ENCODE data around the gene LRRC28. TPM values are rescaled to one million over a fixed set of nuclear protein-coding genes. Genes with fewer than 3 reads are reported as not detected.

LRRC28 gene
- total RNA-seq, 4 donors from 2014 or later = 56.5 to 82.7 (median 64.2) TPM

DNA sequence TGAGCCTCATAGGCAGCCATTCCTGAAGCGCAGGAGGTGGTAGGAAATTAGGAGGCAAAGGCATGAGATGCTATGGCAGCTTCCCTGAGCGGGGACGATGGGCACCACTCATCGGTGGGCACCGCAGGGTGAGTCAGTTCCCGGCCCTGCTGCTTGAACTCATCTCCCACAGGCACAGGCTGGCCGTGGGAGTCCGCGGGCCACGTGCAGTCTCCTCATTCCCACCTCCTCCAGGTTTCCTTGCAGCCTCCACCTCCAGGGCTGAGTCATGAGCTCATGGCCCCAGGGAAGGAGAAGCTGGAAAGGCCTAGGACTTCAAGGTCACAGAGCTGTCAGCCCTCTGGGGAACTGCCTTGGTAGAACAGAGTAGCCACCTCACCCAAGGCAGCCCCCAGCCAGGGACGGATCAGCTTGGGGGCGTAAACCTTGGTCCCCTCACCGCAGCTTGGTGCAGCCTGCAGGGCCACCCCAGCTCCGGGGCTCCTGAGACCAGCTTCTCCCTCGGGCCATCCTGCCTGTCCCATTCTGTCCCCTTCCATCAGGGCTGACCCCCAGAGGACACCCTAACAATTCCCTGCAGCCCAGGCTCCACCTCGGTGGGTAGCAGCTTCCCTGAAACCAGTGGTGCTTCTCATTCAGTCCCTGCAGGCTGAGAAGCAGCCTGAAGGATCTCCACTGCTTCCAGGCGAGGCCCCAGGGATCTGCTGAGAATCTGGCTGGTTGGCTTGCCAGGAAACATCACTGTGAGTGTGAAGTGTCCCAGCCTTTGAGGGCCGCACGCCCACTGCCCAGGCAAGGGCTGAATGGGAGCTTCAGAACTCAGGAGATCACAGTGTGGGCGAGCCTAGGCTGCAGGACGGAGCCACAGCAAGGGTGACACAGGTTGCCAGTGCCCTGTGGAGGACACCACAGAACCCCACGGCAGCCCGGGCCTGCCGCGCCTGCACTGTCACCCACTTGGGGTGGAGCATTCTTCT, 163.8 kb downstream of the LRRC28 start:
- TF ChIP-seq POLR2A (IDR thresholded peaks at IDR 0.05) = no peak
- TF ChIP-seq EP300 (IDR thresholded peaks at IDR 0.05; ENCODE audit: low read depth) = no peak
- TF ChIP-seq, protein P1, sequence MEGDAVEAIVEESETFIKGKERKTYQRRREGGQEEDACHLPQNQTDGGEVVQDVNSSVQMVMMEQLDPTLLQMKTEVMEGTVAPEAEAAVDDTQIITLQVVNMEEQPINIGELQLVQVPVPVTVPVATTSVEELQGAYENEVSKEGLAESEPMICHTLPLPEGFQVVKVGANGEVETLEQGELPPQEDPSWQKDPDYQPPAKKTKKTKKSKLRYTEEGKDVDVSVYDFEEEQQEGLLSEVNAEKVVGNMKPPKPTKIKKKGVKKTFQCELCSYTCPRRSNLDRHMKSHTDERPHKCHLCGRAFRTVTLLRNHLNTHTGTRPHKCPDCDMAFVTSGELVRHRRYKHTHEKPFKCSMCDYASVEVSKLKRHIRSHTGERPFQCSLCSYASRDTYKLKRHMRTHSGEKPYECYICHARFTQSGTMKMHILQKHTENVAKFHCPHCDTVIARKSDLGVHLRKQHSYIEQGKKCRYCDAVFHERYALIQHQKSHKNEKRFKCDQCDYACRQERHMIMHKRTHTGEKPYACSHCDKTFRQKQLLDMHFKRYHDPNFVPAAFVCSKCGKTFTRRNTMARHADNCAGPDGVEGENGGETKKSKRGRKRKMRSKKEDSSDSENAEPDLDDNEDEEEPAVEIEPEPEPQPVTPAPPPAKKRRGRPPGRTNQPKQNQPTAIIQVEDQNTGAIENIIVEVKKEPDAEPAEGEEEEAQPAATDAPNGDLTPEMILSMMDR (IDR thresholded peaks at IDR 0.05) = no peak
- no peak for TF ChIP-seq POLR2AphosphoS5 (IDR thresholded peaks at IDR 0.05)
- H3K27ac ChIP-seq = no peak overlapping the region
- WGBS, 2 donors (ENCODE audit: low coverage in 1 of 2) = 93 to 100% methylated on average over 3 to 22 of the region's 25 CpGs
- no peaks in the 10 kb centered on the region for H3K27me3 ChIP-seq
- H3K4me3 ChIP-seq = no peak overlapping the region
- H3K36me3 ChIP-seq = no peaks in the 10 kb centered on the region
- H3K9me3 ChIP-seq = no peaks in the 10 kb centered on the region
- H3K4me1 ChIP-seq = no peaks in the 10 kb centered on the region
- DNase-seq = no peak
- intact Hi-C loops (cut with DNase I; ENCODE audit: low total_unique reads) = no loop called here
- in situ Hi-C loops (cut with MboI; ENCODE audit: low pct_ligation_motif_present in 1 of 4, low pct_unique_long_range_greater_than_20kb in 1 of 4, low sequenced_read_pairs in 3 of 4) = loop anchor here in 1 of 4 donors (25.0 kb wide), 1 partner anchor 297 kb away; no protein-coding TSS in a partner anchor

- Histone ChIP-seq H3K27me3 (no peaks in the 10 kb centered on the region), H3K36me3 (no peaks in the 10 kb centered on the region), H3K9me3 (no peaks in the 10 kb centered on the region), H3K4me3 (no peak overlapping the region), H3K27ac (no peak overlapping the region), H3K4me1 (peaks cover 0 to 4% (median 0%) of the 10 kb centered on the region in 4 donors)
- 81 to 86% methylated on average over 6 to 19 of the region's 19 CpGs for WGBS, 2 donors (ENCODE audit: low coverage in 1 of 2)
- in situ Hi-C loops (cut with MboI; ENCODE audit: low pct_ligation_motif_present in 1 of 4, low pct_unique_long_range_greater_than_20kb in 1 of 4, low sequenced_read_pairs in 3 of 4) (loop anchor here in 1 of 4 donors (25.0 kb wide), 1 partner anchor 296 kb away; no protein-coding TSS in a partner anchor), intact Hi-C loops (cut with DNase I; ENCODE audit: low total_unique reads) (no loop called here)
- TF ChIP-seq, protein P1 (IDR thresholded peaks at IDR 0.05) = no peak
- TF ChIP-seq EP300 (IDR thresholded peaks at IDR 0.05; ENCODE audit: low read depth) = no peak
- TF ChIP-seq POLR2A (IDR thresholded peaks at IDR 0.05) = no peak
- no peak for TF ChIP-seq POLR2AphosphoS5 (IDR thresholded peaks at IDR 0.05)
- DNase-seq = no peak
These were observed 165.2 kb downstream of the LRRC28 start for GRCh38 chr15:99416191-99417188.

DNA sequence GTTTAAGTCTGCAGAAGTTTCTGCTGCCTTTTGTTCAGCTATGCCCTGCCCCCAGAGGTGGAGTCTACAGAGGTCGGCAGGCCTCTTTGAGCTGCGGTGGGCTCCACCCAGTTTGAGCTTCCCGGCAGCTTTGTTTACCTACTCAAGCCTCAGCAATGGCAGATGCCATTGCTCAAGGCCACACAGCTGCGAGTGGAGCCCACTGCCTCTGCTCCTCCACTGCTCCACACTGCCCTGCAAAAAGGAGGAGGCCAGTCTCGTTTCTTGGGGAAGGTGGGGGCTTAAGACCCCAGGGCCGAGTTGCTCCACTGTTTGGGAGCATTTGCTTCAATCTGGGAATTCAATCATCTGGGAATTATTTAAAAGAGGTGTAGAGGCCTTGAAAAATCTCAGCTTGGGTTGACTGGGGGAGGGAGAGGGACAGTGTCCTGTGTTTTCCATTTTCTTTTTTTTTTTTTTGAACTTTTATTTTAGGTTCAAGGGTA, 169.9 kb downstream of the LRRC28 start:
- in situ Hi-C loops (cut with MboI; ENCODE audit: low pct_ligation_motif_present in 1 of 4, low pct_unique_long_range_greater_than_20kb in 1 of 4, low sequenced_read_pairs in 3 of 4) (loop anchor here in 1 of 4 donors (25.0 kb wide), 1 partner anchor 291 kb away; no protein-coding TSS in a partner anchor), intact Hi-C loops (cut with DNase I; ENCODE audit: low total_unique reads) (no loop called here)
- no peak for DNase-seq
- no peaks in the 10 kb centered on the region for H3K9me3 ChIP-seq
- peaks cover 0 to 25% (median 10%) of the 10 kb centered on the region in 4 donors for H3K4me1 ChIP-seq
- WGBS, 2 donors (ENCODE audit: low coverage in 1 of 2) = 5% methylated on average over 6 of the region's 6 CpGs; no CpG with 5 or more reads in 1 of the 2 donors
- H3K27me3 ChIP-seq = no peaks in the 10 kb centered on the region
- no peak overlapping the region for H3K27ac ChIP-seq
- H3K36me3 ChIP-seq = no peaks in the 10 kb centered on the region
- TF ChIP-seq, protein P1 (IDR thresholded peaks at IDR 0.05) = no peak
- TF ChIP-seq POLR2AphosphoS5 (IDR thresholded peaks at IDR 0.05) = no peak
- TF ChIP-seq EP300 (IDR thresholded peaks at IDR 0.05; ENCODE audit: low read depth) = no peak
- H3K4me3 ChIP-seq = no peak overlapping the region
